Measurements from ENCODE around the gene SERPINA9. TPM values are rescaled to one million over a fixed set of nuclear protein-coding genes. Genes with fewer than 3 reads are reported as not detected.

SERPINA9 gene
- total RNA-seq, 2 donors from 2014 or later: not detected

DNA sequence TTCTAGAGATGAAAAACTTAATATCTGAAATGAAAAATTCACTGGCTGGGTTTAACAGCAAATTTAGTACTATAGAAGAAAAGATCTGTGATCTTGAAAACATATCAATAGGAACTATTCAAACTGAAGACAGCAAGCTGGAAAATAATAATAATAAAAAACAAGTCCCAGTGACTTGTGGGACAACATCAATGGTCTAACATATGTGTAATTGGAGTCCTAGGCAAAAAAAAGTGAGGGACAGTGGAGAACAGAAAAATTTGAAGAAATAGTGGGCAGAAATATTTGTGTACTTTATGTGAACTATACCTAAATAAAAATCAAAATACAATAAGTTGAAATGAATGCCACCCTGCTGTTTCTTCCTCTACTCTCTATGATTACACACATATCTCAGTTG, 2.4 kb upstream of the SERPINA9 start:
- no peak for TF ChIP-seq POLR2AphosphoS5 (IDR thresholded peaks at IDR 0.05)
- no peak for TF ChIP-seq CTCF (IDR thresholded peaks at IDR 0.05)
- TF ChIP-seq POLR2A (IDR thresholded peaks at IDR 0.05): no peak
- no peak overlapping the region for H3K4me3 ChIP-seq
- H3K27me3 ChIP-seq (replicated peaks; ENCODE audit: insufficient read depth): peaks cover 2% of the 10 kb centered on the region
- no peak overlapping the region for H3K27ac ChIP-seq
- no peaks in the 10 kb centered on the region for H3K4me1 ChIP-seq (replicated peaks)
- DNase-seq (ENCODE audit: low spot score): no peak
- H3K36me3 ChIP-seq: no peaks in the 10 kb centered on the region
- intact Hi-C loops (cut with DNase I): no loop called here
- H3K9me3 ChIP-seq: no peaks in the 10 kb centered on the region

DNA sequence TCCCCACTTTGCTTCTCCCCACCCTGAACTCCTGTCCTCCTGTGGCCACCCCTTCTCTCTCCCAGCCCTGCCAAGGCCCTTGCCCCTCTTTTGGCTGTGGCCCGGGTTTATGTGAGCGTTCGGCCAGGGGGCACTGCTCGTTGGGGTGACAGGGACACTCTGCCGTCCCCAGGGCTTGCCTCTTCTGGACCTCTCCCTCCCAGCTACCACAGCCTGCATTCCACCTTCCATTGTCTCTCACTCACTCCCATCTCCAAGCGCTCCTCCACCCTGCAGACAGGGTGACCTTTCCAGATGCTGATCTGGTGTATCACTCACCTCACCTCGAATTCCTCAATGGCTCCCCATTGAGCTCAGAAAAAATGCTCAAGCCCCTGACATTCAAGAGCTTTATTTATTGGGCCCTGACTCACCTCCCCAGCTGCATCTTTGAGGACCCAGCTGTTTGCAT, 1.4 kb downstream of the SERPINA9 start:
- intact Hi-C loops (cut with DNase I): no loop called here
- H3K4me3 ChIP-seq: no peak overlapping the region
- WGBS: 89% methylated on average over 7 of the region's 7 CpGs

GRCh38 chr14:94473666-94474410, 2.2 kb downstream of the SERPINA9 start:
- TF ChIP-seq POLR2AphosphoS5 (IDR thresholded peaks at IDR 0.05): no peak
- no peak for TF ChIP-seq CTCF (IDR thresholded peaks at IDR 0.05)
- no peak for TF ChIP-seq POLR2A (IDR thresholded peaks at IDR 0.05)
- intact Hi-C loops (cut with DNase I): no loop called here
- Histone ChIP-seq H3K27ac (no peak overlapping the region), H3K27me3 (replicated peaks; ENCODE audit: insufficient read depth) (peaks cover 2% of the 10 kb centered on the region), H3K9me3 (no peaks in the 10 kb centered on the region), H3K4me3 (no peak overlapping the region), H3K36me3 (no peaks in the 10 kb centered on the region), H3K4me1 (replicated peaks) (no peaks in the 10 kb centered on the region)
- WGBS: 90% methylated on average over 16 of the region's 16 CpGs
- no peak for DNase-seq (ENCODE audit: low spot score)

More for the DNA sequence above, 1.4 kb downstream of the SERPINA9 start:
- DNase-seq (ENCODE audit: low spot score): no peak
- H3K36me3 ChIP-seq: no peaks in the 10 kb centered on the region
- H3K9me3 ChIP-seq: no peaks in the 10 kb centered on the region
- H3K27me3 ChIP-seq (replicated peaks; ENCODE audit: insufficient read depth): peaks cover 2% of the 10 kb centered on the region
- H3K4me1 ChIP-seq (replicated peaks): no peaks in the 10 kb centered on the region
- H3K27ac ChIP-seq: no peak overlapping the region
- TF ChIP-seq POLR2AphosphoS5 (IDR thresholded peaks at IDR 0.05) (no peak), CTCF (IDR thresholded peaks at IDR 0.05) (no peak), POLR2A (IDR thresholded peaks at IDR 0.05) (no peak)

DNA sequence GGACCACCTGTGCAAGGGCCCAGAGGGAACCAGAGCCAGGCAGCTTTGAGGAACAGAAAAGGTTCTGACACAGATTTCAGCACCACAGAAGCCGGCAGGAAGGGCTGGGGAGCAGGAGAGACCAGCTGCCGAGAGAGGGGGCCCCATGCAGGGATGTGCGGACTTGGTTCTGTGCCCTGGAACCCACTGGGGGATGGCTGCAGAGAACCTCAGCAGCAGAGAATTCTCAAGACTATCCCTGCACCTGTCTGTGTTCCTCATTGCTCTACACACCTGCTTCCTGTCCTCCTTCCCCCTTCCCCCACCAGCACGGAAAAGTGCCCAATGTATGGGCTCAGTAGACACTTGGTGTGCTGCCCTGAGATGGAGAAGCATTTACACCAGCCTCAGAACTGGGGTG, 3.2 kb downstream of the SERPINA9 start:
- no peak for DNase-seq (ENCODE audit: low spot score)

More for the DNA sequence above, 3.2 kb downstream of the SERPINA9 start:
- WGBS: 65% methylated on average over 4 of the region's 4 CpGs
- intact Hi-C loops (cut with DNase I): no loop called here
- TF ChIP-seq POLR2A (IDR thresholded peaks at IDR 0.05) (no peak), POLR2AphosphoS5 (IDR thresholded peaks at IDR 0.05) (no peak), CTCF (IDR thresholded peaks at IDR 0.05) (no peak)
- Histone ChIP-seq H3K9me3 (no peaks in the 10 kb centered on the region), H3K36me3 (no peaks in the 10 kb centered on the region), H3K27me3 (replicated peaks; ENCODE audit: insufficient read depth) (peaks cover 2% of the 10 kb centered on the region), H3K27ac (no peak overlapping the region), H3K4me1 (replicated peaks) (no peaks in the 10 kb centered on the region), H3K4me3 (no peak overlapping the region)
